Mucosa of stomach (tissue), 1 donor: Measurements from ENCODE around the gene VPS8.
"Not testable (repeated sequence)": the region's sequence is repeated elsewhere in the genome, so short reads cannot be mapped to it uniquely, and the experiment has no call there.

Source experiments
- H3K27me3 ChIP-seq: one replicate; pipeline ENCODE4 v1.7.0; 2013; ENCODE audit warnings: mild to moderate bottlenecking, low read length; ENCODE audit not compliant: control insufficient read depth, insufficient read depth
- H3K36me3 ChIP-seq: one replicate; pipeline ENCODE4 v1.7.0; 2013; ENCODE audit warnings: low read length; ENCODE audit not compliant: control insufficient read depth, insufficient read depth
- H3K4me1 ChIP-seq: one replicate; pipeline ENCODE4 v1.7.0; 2013; ENCODE audit warnings: mild to moderate bottlenecking, low read length; ENCODE audit not compliant: control insufficient read depth, insufficient read depth
- H3K4me3 ChIP-seq: one replicate; pipeline ENCODE4 v1.7.0; 2013; ENCODE audit warnings: low read length
- H3K9ac ChIP-seq: one replicate; pipeline ENCODE4 v1.7.0; 2013; ENCODE audit warnings: mild to moderate bottlenecking, low read length, moderate library complexity
- H3K9me3 ChIP-seq: one replicate; pipeline ENCODE4 v1.7.0; 2013; ENCODE audit warnings: mild to moderate bottlenecking, low read length, moderate library complexity; ENCODE audit not compliant: control insufficient read depth
- donor health status: Pancreatic carcinoma.

Gene VPS8

GRCh38 chr3:184887574-184887973, 75.6 kb downstream of the VPS8 start:
- H3K4me3 ChIP-seq = no peak overlapping the region
- no peaks in the 10 kb centered on the region for H3K36me3 ChIP-seq
- no peaks in the 10 kb centered on the region for H3K27me3 ChIP-seq
- no peaks in the 10 kb centered on the region for H3K9me3 ChIP-seq
- H3K9ac ChIP-seq = no peak overlapping the region
- no peaks in the 10 kb centered on the region for H3K4me1 ChIP-seq

GRCh38 chr3:184889312-184889904, 77.4 kb downstream of the VPS8 start:
- Histone ChIP-seq H3K27me3 (no peaks in the 10 kb centered on the region), H3K36me3 (no peaks in the 10 kb centered on the region), H3K9me3 (no peaks in the 10 kb centered on the region), H3K4me3 (no peak overlapping the region), H3K4me1 (no peaks in the 10 kb centered on the region), H3K9ac (no peak overlapping the region)

GRCh38 chr3:184894051-184894450, 82.1 kb downstream of the VPS8 start:
- Histone ChIP-seq H3K4me1 (no peaks in the 10 kb centered on the region), H3K9me3 (no peaks in the 10 kb centered on the region), H3K9ac (no peak overlapping the region), H3K4me3 (no peak overlapping the region), H3K27me3 (no peaks in the 10 kb centered on the region), H3K36me3 (no peaks in the 10 kb centered on the region)

- Histone ChIP-seq H3K9me3 (no peaks in the 10 kb centered on the region), H3K4me3 (no peak overlapping the region), H3K27me3 (no peaks in the 10 kb centered on the region), H3K4me1 (no peaks in the 10 kb centered on the region), H3K36me3 (no peaks in the 10 kb centered on the region), H3K9ac (no peak overlapping the region)
Observed at GRCh38 chr3:184895350-184895749, 83.4 kb downstream of the VPS8 start.

GRCh38 chr3:184896336-184896735, 84.4 kb downstream of the VPS8 start:
- no peaks in the 10 kb centered on the region for H3K27me3 ChIP-seq
- H3K4me3 ChIP-seq = no peak overlapping the region
- no peaks in the 10 kb centered on the region for H3K4me1 ChIP-seq
- no peak overlapping the region for H3K9ac ChIP-seq
- no peaks in the 10 kb centered on the region for H3K9me3 ChIP-seq
- H3K36me3 ChIP-seq = no peaks in the 10 kb centered on the region

GRCh38 chr3:184899953-184900595, 88.1 kb downstream of the VPS8 start:
- Histone ChIP-seq H3K9ac (no peak overlapping the region), H3K36me3 (no peaks in the 10 kb centered on the region), H3K4me1 (no peaks in the 10 kb centered on the region), H3K4me3 (no peak overlapping the region), H3K27me3 (no peaks in the 10 kb centered on the region), H3K9me3 (no peaks in the 10 kb centered on the region)

GRCh38 chr3:184907031-184907430, 95.1 kb downstream of the VPS8 start:
- H3K27me3 ChIP-seq, H3K4me3 ChIP-seq, H3K9me3 ChIP-seq, H3K36me3 ChIP-seq, H3K4me1 ChIP-seq, H3K9ac ChIP-seq: not testable (repeated sequence)

GRCh38 chr3:184907681-184908649, 96.0 kb downstream of the VPS8 start:
- H3K9me3 ChIP-seq = no peaks in the 10 kb centered on the region
- no peaks in the 10 kb centered on the region for H3K36me3 ChIP-seq
- no peaks in the 10 kb centered on the region for H3K27me3 ChIP-seq
- H3K9ac ChIP-seq = no peak overlapping the region
- no peak overlapping the region for H3K4me3 ChIP-seq
- peaks cover 9% of the 10 kb centered on the region for H3K4me1 ChIP-seq

GRCh38 chr3:184908859-184909258, 96.9 kb downstream of the VPS8 start:
- Histone ChIP-seq H3K4me1 (peaks cover 9% of the 10 kb centered on the region), H3K4me3 (no peak overlapping the region), H3K27me3 (no peaks in the 10 kb centered on the region), H3K9me3 (no peaks in the 10 kb centered on the region), H3K9ac (no peak overlapping the region), H3K36me3 (no peaks in the 10 kb centered on the region)

- H3K36me3 ChIP-seq = no peaks in the 10 kb centered on the region
- H3K4me3 ChIP-seq = no peak overlapping the region
- peaks cover 9% of the 10 kb centered on the region for H3K4me1 ChIP-seq
- H3K27me3 ChIP-seq = no peaks in the 10 kb centered on the region
- no peak overlapping the region for H3K9ac ChIP-seq
- H3K9me3 ChIP-seq = no peaks in the 10 kb centered on the region
Observed at GRCh38 chr3:184910664-184911063, 98.7 kb downstream of the VPS8 start.

GRCh38 chr3:184911570-184911969, 99.6 kb downstream of the VPS8 start:
- Histone ChIP-seq H3K9me3 (no peaks in the 10 kb centered on the region), H3K4me1 (peaks cover 9% of the 10 kb centered on the region), H3K27me3 (no peaks in the 10 kb centered on the region), H3K36me3 (no peaks in the 10 kb centered on the region), H3K4me3 (no peak overlapping the region), H3K9ac (no peak overlapping the region)

- peaks cover 9% of the 10 kb centered on the region for H3K4me1 ChIP-seq
- no peak overlapping the region for H3K4me3 ChIP-seq
- H3K9me3 ChIP-seq = no peaks in the 10 kb centered on the region
- no peaks in the 10 kb centered on the region for H3K27me3 ChIP-seq
- H3K9ac ChIP-seq = no peak overlapping the region
- no peaks in the 10 kb centered on the region for H3K36me3 ChIP-seq
Observed at GRCh38 chr3:184912163-184912562, 100.2 kb downstream of the VPS8 start.
